Measurements from ENCODE around the gene CHADL. TPM values are rescaled to one million over a fixed set of nuclear protein-coding genes. Genes with fewer than 3 reads are reported as not detected.
A peak's percentile ranks its signal among the peaks of the same experiment; 100 is the strongest.

CHADL gene
- total and polyA plus RNA-seq, 2 experiments from 2014 or later: 1.6 TPM; not detected in 1

GRCh38 chr22:41248314-41248713 lies 7.6 kb upstream of the CHADL start:
- no peak overlapping the region for H3K27ac Mint-ChIP-seq
- Histone ChIP-seq H4K20me1 (replicated peaks; ENCODE audit: insufficient read depth) (peaks cover 4% of the 10 kb centered on the region), H3K4me1 (ENCODE audit: insufficient read depth) (no peaks in the 10 kb centered on the region), H3K4me3 (no peak overlapping the region), H2AFZ (no peak overlapping the region), H3K27ac (ENCODE audit: low read depth) (no peak overlapping the region), H3K79me2 (replicated peaks; ENCODE audit: insufficient read depth) (no peaks in the 10 kb centered on the region), H3K9me2 (ENCODE audit: insufficient read depth) (no peaks in the 10 kb centered on the region), H3K27me3 (ENCODE audit: insufficient read depth) (no peaks in the 10 kb centered on the region), H3K36me3 (ENCODE audit: insufficient read depth) (peaks cover 39% of the 10 kb centered on the region), H3K4me2 (no peak overlapping the region), H3F3A (replicated peaks; ENCODE audit: low read depth) (peaks cover 31% of the 10 kb centered on the region)
- no peaks in the 10 kb centered on the region for H3K4me1 Mint-ChIP-seq
- H3K9me3 Mint-ChIP-seq: no peaks in the 10 kb centered on the region
- no peak overlapping the region for H3K4me3 Mint-ChIP-seq
- no peak for TF ChIP-seq EZH2 (IDR thresholded peaks at IDR 0.05; ENCODE audit: low read depth, unreplicated experiment)
- TF ChIP-seq EZH2phosphoT487 (IDR thresholded peaks at IDR 0.05; ENCODE audit: unreplicated experiment): no peak
- TF ChIP-seq REST (IDR thresholded peaks at IDR 0.05; ENCODE audit: unreplicated experiment): no peak
- no peak for TF ChIP-seq ZNF331 (CRISPR knock-in tag; IDR thresholded peaks at IDR 0.05; ENCODE audit: low read depth)
- peaks cover 70% of the 10 kb centered on the region for H3K36me3 Mint-ChIP-seq (ENCODE audit: low read depth)
- H3K27me3 Mint-ChIP-seq (ENCODE audit: insufficient read depth, low read depth, poor library complexity): peaks cover 2% of the 10 kb centered on the region
- ATAC-seq (no peak), DNase-seq (ENCODE audit: low spot score) (no peak)

GRCh38 chr22:41247703-41248102 lies 7.0 kb upstream of the CHADL start:
- H3K27ac Mint-ChIP-seq: no peak overlapping the region
- TF ChIP-seq ETS1 (IDR thresholded peaks at IDR 0.05) (no peak), EZH2phosphoT487 (IDR thresholded peaks at IDR 0.05; ENCODE audit: unreplicated experiment) (no peak), ZNF331 (CRISPR knock-in tag; IDR thresholded peaks at IDR 0.05; ENCODE audit: low read depth) (no peak), EZH2 (IDR thresholded peaks at IDR 0.05; ENCODE audit: low read depth, unreplicated experiment) (no peak), JUNB (IDR thresholded peaks at IDR 0.05; ENCODE audit: unreplicated experiment) (no peak), ZNF114 (CRISPR knock-in tag; IDR thresholded peaks at IDR 0.05) (no peak), REST (IDR thresholded peaks at IDR 0.05; ENCODE audit: unreplicated experiment) (no peak), CREB1 (CRISPR knock-in tag; IDR thresholded peaks at IDR 0.05; ENCODE audit: low read depth) (no peak)

More at GRCh38 chr22:41247703-41248102, 7.0 kb upstream of the CHADL start:
- H3K9me3 Mint-ChIP-seq: no peaks in the 10 kb centered on the region
- Histone ChIP-seq H4K20me1 (replicated peaks; ENCODE audit: insufficient read depth) (no peaks in the 10 kb centered on the region; the same call in none of the 2 replicates), H3K27me3 (ENCODE audit: insufficient read depth) (no peaks in the 10 kb centered on the region), H3K36me3 (ENCODE audit: insufficient read depth) (peaks cover 34% of the 10 kb centered on the region), H3F3A (replicated peaks; ENCODE audit: low read depth) (peaks cover 30% of the 10 kb centered on the region), H3K27ac (ENCODE audit: low read depth) (0 out of 2 replicates have a peak overlapping the region, but pooled peaks have one; percentile 50), H3K4me2 (no peak overlapping the region), H3K4me1 (ENCODE audit: insufficient read depth) (no peaks in the 10 kb centered on the region), H2AFZ (no peak overlapping the region), H3K4me3 (no peak overlapping the region), H3K79me2 (replicated peaks; ENCODE audit: insufficient read depth) (no peaks in the 10 kb centered on the region), H3K9me2 (ENCODE audit: insufficient read depth) (no peaks in the 10 kb centered on the region)
- peaks cover 2% of the 10 kb centered on the region for H3K27me3 Mint-ChIP-seq (ENCODE audit: insufficient read depth, low read depth, poor library complexity)
- no peaks in the 10 kb centered on the region for H3K4me1 Mint-ChIP-seq
- DNase-seq (ENCODE audit: low spot score) (no peak), ATAC-seq (no peak)
- H3K36me3 Mint-ChIP-seq (ENCODE audit: low read depth): peaks cover 64% of the 10 kb centered on the region
- H3K4me3 Mint-ChIP-seq: no peak overlapping the region
